Activated naive CD8-positive, alpha-beta T cell treated with anti-CD3 and anti-CD28 coated beads, Interleukin-2, amount 50 U/mL, for 16 hours (primary cell): ENCODE measurements around the gene EGFR.

Source experiments
- DNase-seq: peaks from one replicate; pipeline ENCODE4 v3.0.0-alpha.2; 2020; ENCODE audit warnings: low read depth, low spot score

The EGFR gene

GRCh38 chr7:55101359-55101758, 82.5 kb downstream of the EGFR start:
- DNase-seq = no peak

- no peak for DNase-seq
Observed at GRCh38 chr7:55104123-55104522, 85.3 kb downstream of the EGFR start.

- no peak for DNase-seq
Observed at GRCh38 chr7:55104712-55105433, 86.1 kb downstream of the EGFR start.

GRCh38 chr7:55105952-55106351, 87.1 kb downstream of the EGFR start:
- no peak for DNase-seq

- DNase-seq = no peak
Observed at GRCh38 chr7:55107946-55108345, 89.1 kb downstream of the EGFR start.

- DNase-seq = no peak
Observed at GRCh38 chr7:55108401-55108800, 89.6 kb downstream of the EGFR start.

GRCh38 chr7:55108818-55109217, 90.0 kb downstream of the EGFR start:
- no peak for DNase-seq

GRCh38 chr7:55109404-55110167, 90.8 kb downstream of the EGFR start:
- no peak for DNase-seq

GRCh38 chr7:55110282-55110992, 91.6 kb downstream of the EGFR start:
- DNase-seq = no peak

GRCh38 chr7:55110993-55111361, 92.2 kb downstream of the EGFR start:
- DNase-seq = no peak

GRCh38 chr7:55112056-55112455, 93.2 kb downstream of the EGFR start:
- DNase-seq = no peak

GRCh38 chr7:55113760-55114540, 95.1 kb downstream of the EGFR start:
- no peak for DNase-seq

GRCh38 chr7:55117286-55117685, 98.5 kb downstream of the EGFR start:
- no peak for DNase-seq

GRCh38 chr7:55118426-55118825, 99.6 kb downstream of the EGFR start:
- DNase-seq = no peak

GRCh38 chr7:55119571-55119970, 100.8 kb downstream of the EGFR start:
- no peak for DNase-seq

GRCh38 chr7:55120074-55120473, 101.3 kb downstream of the EGFR start:
- DNase-seq = no peak

GRCh38 chr7:55120501-55121198, 101.8 kb downstream of the EGFR start:
- DNase-seq = no peak

- no peak for DNase-seq
Observed at GRCh38 chr7:55121249-55121648, 102.4 kb downstream of the EGFR start.

GRCh38 chr7:55122263-55122662, 103.4 kb downstream of the EGFR start:
- DNase-seq = no peak

- no peak for DNase-seq
Observed at GRCh38 chr7:55124989-55125875, 106.4 kb downstream of the EGFR start.
